ENCODE results near the gene GRIA3.
"Not testable (repeated sequence)": the region's sequence is repeated elsewhere in the genome, so short reads cannot be mapped to it uniquely, and the experiment has no call there.

The GRIA3 gene

GRCh38 chrX:123454712-123455431 is 270.8 kb downstream of the GRIA3 start:
- no peak for FAIRE-seq
- no peak for DNase-seq (ENCODE audit: low spot score)

DNA sequence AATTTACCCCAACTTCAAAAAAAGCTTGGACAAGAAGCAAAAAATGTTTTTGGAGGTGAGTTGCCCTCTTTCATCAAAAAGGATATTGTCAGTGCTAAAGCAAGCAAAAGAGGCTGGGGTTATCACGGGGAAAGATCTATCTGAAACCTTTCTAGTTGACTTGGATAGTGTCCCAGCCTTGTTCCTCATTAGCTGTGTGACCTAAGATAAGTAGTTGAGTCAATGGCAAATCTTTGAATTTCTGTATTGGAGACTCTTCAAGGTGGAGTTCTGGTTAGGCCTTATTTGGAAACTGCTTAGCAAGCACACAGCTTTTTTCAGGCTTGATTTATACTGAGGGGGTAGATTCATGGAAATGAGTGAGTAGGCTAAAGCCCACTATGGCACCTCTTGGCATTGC is 271.6 kb downstream of the GRIA3 start:
- DNase-seq (ENCODE audit: low spot score) (no peak), FAIRE-seq (no peak)

DNA sequence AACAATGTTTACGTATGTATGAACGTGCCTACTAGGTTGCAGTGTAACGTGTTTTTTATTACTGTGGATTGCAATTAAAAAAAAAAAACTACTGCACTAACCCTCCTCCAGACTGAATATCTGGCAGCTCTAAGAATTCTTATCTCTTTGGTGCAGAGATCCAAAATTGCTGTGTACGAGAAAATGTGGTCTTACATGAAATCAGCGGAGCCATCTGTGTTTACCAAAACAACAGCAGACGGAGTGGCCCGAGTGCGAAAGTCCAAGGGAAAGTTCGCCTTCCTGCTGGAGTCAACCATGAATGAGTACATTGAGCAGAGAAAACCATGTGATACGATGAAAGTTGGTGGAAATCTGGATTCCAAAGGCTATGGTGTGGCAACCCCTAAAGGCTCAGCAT is 280.6 kb downstream of the GRIA3 start:
- DNase-seq (ENCODE audit: low spot score) (no peak), FAIRE-seq (no peak)

DNA sequence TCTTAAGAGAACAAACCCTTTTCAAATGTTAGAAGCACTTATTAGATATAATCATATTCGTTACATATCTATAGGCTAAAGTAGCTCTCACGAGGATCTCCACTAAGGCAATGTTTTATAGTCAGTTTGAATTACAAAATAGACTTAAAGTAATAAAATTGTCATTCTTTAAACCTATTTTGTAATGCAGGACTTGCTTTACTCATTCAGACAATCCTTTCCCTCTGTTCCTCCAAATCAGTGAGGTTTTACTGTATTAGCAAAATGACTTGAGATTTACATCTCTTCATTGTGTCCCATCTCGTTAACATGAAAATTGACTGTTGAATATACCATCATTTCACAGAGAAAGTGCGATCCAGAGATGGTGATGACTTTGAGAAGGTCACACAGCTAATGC is 284.4 kb downstream of the GRIA3 start:
- DNase-seq (ENCODE audit: low spot score) (no peak), FAIRE-seq (no peak)

DNA sequence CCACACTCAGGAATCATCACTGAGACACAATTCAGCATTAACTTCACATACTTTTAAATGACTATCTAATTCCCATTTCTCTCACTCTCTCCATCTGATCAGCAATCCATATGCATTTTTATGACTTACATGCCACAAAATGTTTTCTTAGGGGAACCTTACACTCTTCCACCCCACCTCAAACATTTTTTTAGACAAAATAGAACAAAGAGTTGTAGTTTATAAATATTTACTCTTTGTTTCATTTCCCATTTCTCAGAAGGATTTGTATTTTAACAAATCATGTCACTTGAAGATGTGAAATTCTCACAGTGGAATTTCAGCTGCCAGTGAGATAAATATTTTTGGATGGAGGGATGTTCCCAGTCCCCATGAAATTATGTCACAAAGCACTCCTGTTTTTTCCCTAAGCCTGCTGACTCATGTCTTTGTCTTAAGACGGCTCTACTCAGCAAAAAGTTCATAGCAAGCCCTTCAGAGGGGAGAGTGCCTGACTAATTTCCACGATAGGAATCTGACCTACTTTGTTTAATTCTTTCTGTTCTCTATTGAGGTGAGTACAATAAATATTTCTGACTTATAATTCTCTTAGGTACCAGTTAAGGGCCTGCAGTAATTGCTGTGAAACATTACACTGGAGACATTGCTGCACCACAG is 291.1 kb downstream of the GRIA3 start:
- no peak for FAIRE-seq
- no peak for DNase-seq (ENCODE audit: low spot score)

GRCh38 chrX:123476611-123477219 is 292.6 kb downstream of the GRIA3 start:
- DNase-seq (ENCODE audit: low spot score) (no peak), FAIRE-seq (no peak)

GRCh38 chrX:123477673-123478072 is 293.6 kb downstream of the GRIA3 start:
- no peak for DNase-seq (ENCODE audit: low spot score)
- no peak for FAIRE-seq

- no peak for DNase-seq (ENCODE audit: low spot score)
- FAIRE-seq, result no peak
Measured at GRCh38 chrX:123481913-123482851, 298.1 kb downstream of the GRIA3 start.

DNA sequence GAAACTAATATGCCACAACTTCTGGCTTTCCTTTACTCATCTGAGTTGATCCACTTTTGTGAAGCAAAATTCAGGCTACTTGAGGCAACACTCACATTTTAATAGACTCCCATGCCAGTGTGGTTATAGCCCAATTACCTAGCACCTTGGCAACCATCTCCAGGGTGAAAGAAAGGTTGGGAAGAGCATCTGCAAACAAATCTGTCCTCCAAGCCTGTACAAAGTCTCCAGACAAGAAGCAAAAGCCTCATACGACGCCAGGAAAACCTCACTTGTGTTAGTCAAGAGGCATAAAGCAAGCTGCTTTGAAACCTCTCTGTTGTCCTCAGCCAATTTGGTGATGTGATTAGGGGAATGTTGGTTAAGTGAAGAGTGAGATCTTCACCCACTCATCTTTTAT is 302.2 kb downstream of the GRIA3 start:
- DNase-seq (ENCODE audit: low spot score) (no peak), FAIRE-seq (no peak)

DNA sequence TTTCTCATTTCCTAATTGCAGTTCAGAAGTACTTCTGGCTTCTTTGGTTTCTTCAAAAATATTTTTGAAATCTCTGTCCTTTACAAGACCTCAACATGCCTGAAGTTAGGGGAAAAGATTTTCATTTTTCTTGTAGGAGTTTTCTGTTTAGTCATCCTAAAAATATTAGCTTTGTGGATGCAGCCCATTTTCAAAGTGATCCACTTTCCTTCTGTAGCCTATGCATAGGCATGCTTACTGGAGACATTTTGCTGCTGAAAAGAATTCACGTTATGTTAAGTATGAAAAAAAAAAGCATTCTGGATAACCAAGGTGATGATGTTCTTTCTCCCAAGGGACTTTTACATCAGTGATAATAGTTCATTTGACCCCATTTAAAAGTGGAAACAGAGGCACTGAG is 303.2 kb downstream of the GRIA3 start:
- no peak for FAIRE-seq
- no peak for DNase-seq (ENCODE audit: low spot score)

DNA sequence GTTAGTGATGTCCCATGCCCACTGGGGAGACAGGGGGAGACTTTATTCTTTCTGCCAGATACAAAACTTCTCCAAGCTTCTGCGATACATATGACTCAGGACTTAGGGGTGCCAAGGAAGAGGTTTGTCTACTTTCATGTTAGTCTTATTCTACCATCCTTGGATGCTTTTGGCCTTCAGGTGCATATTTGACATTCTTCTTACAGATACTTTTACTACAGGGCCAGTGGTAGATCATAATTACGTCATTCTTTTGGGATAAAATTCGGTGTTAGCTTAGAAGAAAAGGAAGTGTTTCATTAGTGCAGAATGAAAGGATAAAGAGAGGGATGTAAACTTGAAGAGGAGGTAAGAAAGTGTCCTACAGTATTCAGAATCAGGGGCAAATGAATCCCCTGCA is 303.6 kb downstream of the GRIA3 start:
- FAIRE-seq (no peak), DNase-seq (ENCODE audit: low spot score) (peak; percentile 3)

DNA sequence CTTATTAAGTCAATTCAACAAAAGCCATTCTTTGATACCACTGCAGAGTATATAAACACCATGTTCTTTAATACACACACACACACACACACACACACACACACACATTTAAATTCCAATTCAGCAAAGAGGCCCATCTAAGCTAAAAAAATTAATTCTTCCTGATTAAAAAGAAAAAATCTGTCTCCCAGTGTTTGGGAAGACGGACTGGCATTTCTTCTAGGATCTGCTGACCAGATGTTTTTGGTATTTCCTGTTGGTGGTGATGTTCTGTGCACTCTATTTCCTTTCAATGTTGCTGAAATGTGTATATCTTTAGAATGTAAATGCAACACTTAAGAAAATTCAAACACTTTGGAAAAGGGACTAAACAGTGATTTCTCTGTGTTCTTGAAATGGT is 304.9 kb downstream of the GRIA3 start:
- FAIRE-seq (no peak), DNase-seq (ENCODE audit: low spot score) (no peak)

- DNase-seq (ENCODE audit: low spot score), result no peak
- no peak for FAIRE-seq
Measured at GRCh38 chrX:123493857-123494256, 309.8 kb downstream of the GRIA3 start.

DNA sequence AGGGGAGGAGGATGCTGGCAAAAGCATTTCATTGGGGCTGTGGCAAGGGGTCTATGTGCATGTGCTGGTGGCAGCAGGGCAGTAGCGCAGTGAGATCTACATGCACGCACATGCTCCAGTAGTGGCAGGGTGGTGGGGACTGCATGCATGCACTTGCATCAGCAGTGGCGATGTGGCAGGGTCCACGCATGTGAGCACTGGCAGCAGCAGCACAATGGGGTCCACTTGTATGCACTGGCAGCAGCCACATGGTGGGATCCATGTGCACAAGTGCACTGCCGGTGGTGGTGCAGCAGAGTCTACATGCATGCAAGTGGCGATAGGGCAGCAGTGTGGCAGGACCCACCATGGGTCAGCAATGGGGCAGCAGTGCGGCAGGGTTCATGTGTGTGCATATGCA is 315.7 kb downstream of the GRIA3 start:
- DNase-seq (ENCODE audit: low spot score), result no peak
- no peak for FAIRE-seq

GRCh38 chrX:123504047-123504446 is 320.0 kb downstream of the GRIA3 start:
- no peak for FAIRE-seq
- DNase-seq (ENCODE audit: low spot score), result no peak

DNA sequence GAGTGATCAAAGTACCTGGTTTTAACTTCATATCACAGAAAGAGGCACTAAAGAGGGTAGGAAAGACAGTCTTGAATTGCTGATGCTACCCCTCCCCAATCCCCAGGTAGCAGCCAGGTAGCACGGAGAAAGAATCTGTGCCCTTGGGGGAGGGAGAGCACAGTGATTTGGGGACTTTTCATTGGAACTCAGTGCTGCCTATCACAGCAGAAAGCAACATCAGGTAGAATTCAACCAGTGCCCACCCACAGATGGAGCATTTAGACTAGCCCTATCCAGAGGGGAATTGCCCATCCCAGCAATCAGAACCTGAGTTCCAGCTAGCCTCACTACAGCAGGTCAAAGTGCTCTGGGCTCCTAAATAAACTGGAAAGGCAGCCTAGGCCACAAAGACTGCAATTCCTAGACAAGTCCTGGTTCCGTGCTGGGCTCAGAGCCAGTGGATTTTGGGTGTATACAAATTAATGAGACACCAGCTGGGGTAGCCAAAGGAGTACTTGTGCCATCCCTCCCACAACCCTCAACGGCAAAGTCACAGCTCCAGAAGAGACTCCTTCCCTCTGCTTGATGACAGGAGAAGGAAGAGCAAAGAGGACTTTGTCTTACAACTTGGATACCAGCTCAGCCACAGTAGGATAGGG is 320.7 kb downstream of the GRIA3 start:
- no peak for FAIRE-seq

GRCh38 chrX:123513585-123514278 is 329.7 kb downstream of the GRIA3 start:
- DNase-seq (ENCODE audit: low spot score), result no peak
- no peak for FAIRE-seq

More for the DNA sequence above, 320.7 kb downstream of the GRIA3 start:
- no peak for DNase-seq (ENCODE audit: low spot score)

GRCh38 chrX:123514279-123514640 is 330.2 kb downstream of the GRIA3 start:
- not testable (repeated sequence) for FAIRE-seq; DNase-seq (ENCODE audit: low spot score)

- FAIRE-seq (no peak), DNase-seq (ENCODE audit: low spot score) (no peak)
Measured at GRCh38 chrX:123518791-123519190, 334.7 kb downstream of the GRIA3 start.

- no peak for DNase-seq (ENCODE audit: low spot score)
- FAIRE-seq, result no peak
Measured at GRCh38 chrX:123525123-123525725, 341.1 kb downstream of the GRIA3 start.

Measured in urothelium cell line (cell line).